Adrenal gland (tissue), 12 donors: ENCODE results near the gene CEP250. TPM values are rescaled to one million over a fixed set of nuclear protein-coding genes. Genes with fewer than 3 reads are reported as not detected.
"Not testable (repeated sequence)": the region's sequence is repeated elsewhere in the genome, so short reads cannot be mapped to it uniquely, and the experiment has no call there.

Experiments
- DNase-seq, 7 donors: peaks; one replicate each; pipeline ENCODE4 v3.0.0-alpha.2; 2019 to 2020
- H3K27ac ChIP-seq, 5 donors: fragments of 200-600 bp; sonication (generic) in 4 of 5; 1 replicate in 3 of 5; 2 replicates in 2 of 5; pipeline versions ENCODE4 v1.5.1 to v1.8.0; 2016 to 2020; ENCODE audit warnings: mild to moderate bottlenecking in 1 of 5
- H3K27me3 ChIP-seq: fragments of 200-600 bp; 2 replicates; pipeline ENCODE4 v1.8.0; 2021
- H3K36me3 ChIP-seq, 2 donors: fragments of 200-600 bp; replicated peaks in 1 of 2; 1 replicate in 1 of 2; 2 replicates in 1 of 2; pipeline versions ENCODE4 v1.5.1 to v1.8.0; 2018 to 2022
- H3K4me1 ChIP-seq, 2 donors: fragments of 200-600 bp; replicated peaks in 1 of 2; 1 replicate in 1 of 2; 2 replicates in 1 of 2; pipeline versions ENCODE4 v1.5.1 to v1.8.0; 2018 to 2021
- H3K4me3 ChIP-seq, 4 donors: fragments of 200-600 bp; sonication (generic) in 3 of 4; one replicate each; pipeline ENCODE4 v1.5.1; 2016 to 2018
- H3K9me3 ChIP-seq, 3 donors: fragments of 200-600 bp; sonication (generic) in 1 of 3; replicated peaks in 1 of 3; 1 replicate in 2 of 3; 2 replicates in 1 of 3; pipeline versions ENCODE4 v1.5.1 to v1.8.0; 2016 to 2021
- CTCF ChIP-seq, 6 experiments: fragments of 450-650 bp in 4 of 6; fragments of 200-600 bp in 2 of 6; sonication (generic) in 1 of 6; IDR thresholded peaks; 1 replicate in 5 of 6; 2 replicates in 1 of 6; pipeline versions ENCODE4 v1.5.1 to v1.8.0; 2016 to 2021; ENCODE audit warnings: antibody characterized with exemption in 6 of 6, mild to moderate bottlenecking in 2 of 6, moderate library complexity in 1 of 6
- POLR2A ChIP-seq, 2 donors: fragments of 450-650 bp; IDR thresholded peaks; one replicate each; pipeline ENCODE4 v1.6.1; 2017; ENCODE audit warnings: antibody characterized with exemption in 2 of 2, mild to moderate bottlenecking in 2 of 2, moderate library complexity in 1 of 2
- WGBS, 4 donors: extraction: QIAGEN DNeasy Blood & Tissue Kit in 2 of 4; methylation state at CpG; one replicate each; pipeline versions ENCODE4 v1.1.5 to v1.1.7; 2013 to 2017; 5-methylcytosine and 5-hydroxymethylcytosine counted together
- intact Hi-C, 2 donors: fragments of 100-400 bp; cut with DNase I; formaldehyde crosslinking; loops; one replicate each; pipeline versions ENCODE4 v1.14.1 to v1.15.0; 2022 to 2023
- polyA plus RNA-seq, 3 donors: library from polyadenylated mRNA; stranded (reverse); fragments of 200-250 nt in 2 of 3; fragments of 350-450 nt in 1 of 3; fragmentation: Illumina TruSeq in 1 of 3; extraction: RNeasy Lipid Tissue Mini Kit (QIAGEN cat#74804) in 1 of 3; gene quantifications; one replicate each; pipeline ENCODE4 v1.2.3, GENCODE V29; 2013 to 2014
- total RNA-seq, 9 donors: library from RNA; depleted of rRNA in 4 of 9; stranded (reverse); fragments of >200 nt in 4 of 9; fragments of 120-200 nt in 1 of 9; fragmentation: NEBNext Ultra II Directional in 1 of 9; extraction: Animal tissue kit (Norgen Biotek cat#: 25700) in 1 of 9; gene quantifications; one replicate each; pipeline versions ENCODE4 v1.1.0 to v1.2.4, GENCODE V29; 2013 to 2023
- donor health status: healthy with polysubstance abuse.
- donor health status: Bipolar disorder and iron deficiency.
- donor health status: DM: yes; HTN: yes; CAD: no.
- donor health status: DM: no; HTN: no; CAD: no.
- donor health status: DM: no; HTN: no; CAD: no.
- donor health status: DM: yes; HTN: yes; CAD: no.

The CEP250 gene
- total and polyA plus RNA-seq, 12 donors, result 12.6 to 49.8 (median 26.0) TPM

GRCh38 chr20:35552914-35553313 lies 97.5 kb downstream of the CEP250 start:
- Histone ChIP-seq H3K27ac (peak overlapping the region in 2 of 5 donors; percentile 17 to 64), H3K36me3 (peaks cover 0 to 82% of the 10 kb centered on the region in 2 donors), H3K4me3 (no peak overlapping the region), H3K4me1 (peaks cover 11% of the 10 kb centered on the region in 2 donors), H3K27me3 (no peaks in the 10 kb centered on the region), H3K9me3 (no peaks in the 10 kb centered on the region)
- DNase-seq, result peak in 1 of 7 donors; percentile 23
- intact Hi-C loops, result no loop called here
- TF ChIP-seq POLR2A (IDR thresholded peaks at IDR 0.05) (no peak), CTCF (IDR thresholded peaks at IDR 0.05) (no peak)
- 48 to 73% (median 63%) methylated on average over 3 of the region's 3 CpGs for WGBS, 4 donors

- H3K4me3 ChIP-seq, H3K27me3 ChIP-seq, H3K27ac ChIP-seq, intact Hi-C loops, H3K9me3 ChIP-seq: not testable (repeated sequence)
- H3K36me3 ChIP-seq, result peaks cover 0 to 62% of the 10 kb centered on the region in 2 donors
- peaks cover 11% of the 10 kb centered on the region in 2 donors for H3K4me1 ChIP-seq
- peak in 2 of 7 donors; percentile 16 to 25 for DNase-seq
- WGBS, 4 donors, result 70 to 79% (median 74%) methylated on average over 4 of the region's 4 CpGs
Observed at GRCh38 chr20:35555461-35555860, 100.1 kb downstream of the CEP250 start.

GRCh38 chr20:35555951-35556645 lies 100.7 kb downstream of the CEP250 start:
- no peak overlapping the region for H3K4me3 ChIP-seq
- intact Hi-C loops, result no loop called here
- H3K36me3 ChIP-seq, result peaks cover 0 to 56% of the 10 kb centered on the region in 2 donors
- H3K9me3 ChIP-seq, result no peaks in the 10 kb centered on the region
- no peaks in the 10 kb centered on the region for H3K27me3 ChIP-seq
- DNase-seq, result no peak
- WGBS, 4 donors, result 94 to 96% (median 95%) methylated on average over 20 to 21 of the region's 21 CpGs
- TF ChIP-seq POLR2A (IDR thresholded peaks at IDR 0.05) (no peak), CTCF (IDR thresholded peaks at IDR 0.05) (no peak)
- no peak overlapping the region for H3K27ac ChIP-seq
- H3K4me1 ChIP-seq, result peaks cover 11% of the 10 kb centered on the region in 2 donors

- Histone ChIP-seq H3K4me3 (no peak overlapping the region), H3K27me3 (no peaks in the 10 kb centered on the region), H3K36me3 (peaks cover 0 to 49% of the 10 kb centered on the region in 2 donors), H3K9me3 (no peaks in the 10 kb centered on the region), H3K4me1 (peaks cover 11% of the 10 kb centered on the region in 2 donors), H3K27ac (no peak overlapping the region)
- 98 to 100% (median 99%) methylated on average over 4 to 8 of the region's 8 CpGs for WGBS, 4 donors
- TF ChIP-seq POLR2A (IDR thresholded peaks at IDR 0.05), result no peak
- TF ChIP-seq CTCF (IDR thresholded peaks at IDR 0.05), result no peak
- intact Hi-C loops, result no loop called here
- no peak for DNase-seq
Observed at GRCh38 chr20:35556871-35557270, 101.5 kb downstream of the CEP250 start.

GRCh38 chr20:35558451-35558850 lies 103.1 kb downstream of the CEP250 start:
- peaks cover 7 to 10% of the 10 kb centered on the region in 2 donors for H3K4me1 ChIP-seq
- 92 to 98% (median 93%) methylated on average over 3 to 4 of the region's 4 CpGs; no CpG with 5 or more reads in 1 of the 4 donors for WGBS, 4 donors
- TF ChIP-seq CTCF (IDR thresholded peaks at IDR 0.05), result no peak
- no peak for TF ChIP-seq POLR2A (IDR thresholded peaks at IDR 0.05)
- no peaks in the 10 kb centered on the region for H3K9me3 ChIP-seq
- peaks cover 0 to 46% of the 10 kb centered on the region in 2 donors for H3K36me3 ChIP-seq
- no peaks in the 10 kb centered on the region for H3K27me3 ChIP-seq
- no peak overlapping the region for H3K27ac ChIP-seq
- H3K4me3 ChIP-seq, result no peak overlapping the region
- intact Hi-C loops, result no loop called here
- no peak for DNase-seq
